GDM1 (cell line): Measurements from ENCODE around the gene ZNF878.
"Not testable (repeated sequence)": the region's sequence is repeated elsewhere in the genome, so short reads cannot be mapped to it uniquely, and the experiment has no call there.

Experiments
- DNase-seq: peaks from one replicate; lab custom pipeline; 2025; lab: John Stamatoyannopoulos, UW

Gene ZNF878

DNA sequence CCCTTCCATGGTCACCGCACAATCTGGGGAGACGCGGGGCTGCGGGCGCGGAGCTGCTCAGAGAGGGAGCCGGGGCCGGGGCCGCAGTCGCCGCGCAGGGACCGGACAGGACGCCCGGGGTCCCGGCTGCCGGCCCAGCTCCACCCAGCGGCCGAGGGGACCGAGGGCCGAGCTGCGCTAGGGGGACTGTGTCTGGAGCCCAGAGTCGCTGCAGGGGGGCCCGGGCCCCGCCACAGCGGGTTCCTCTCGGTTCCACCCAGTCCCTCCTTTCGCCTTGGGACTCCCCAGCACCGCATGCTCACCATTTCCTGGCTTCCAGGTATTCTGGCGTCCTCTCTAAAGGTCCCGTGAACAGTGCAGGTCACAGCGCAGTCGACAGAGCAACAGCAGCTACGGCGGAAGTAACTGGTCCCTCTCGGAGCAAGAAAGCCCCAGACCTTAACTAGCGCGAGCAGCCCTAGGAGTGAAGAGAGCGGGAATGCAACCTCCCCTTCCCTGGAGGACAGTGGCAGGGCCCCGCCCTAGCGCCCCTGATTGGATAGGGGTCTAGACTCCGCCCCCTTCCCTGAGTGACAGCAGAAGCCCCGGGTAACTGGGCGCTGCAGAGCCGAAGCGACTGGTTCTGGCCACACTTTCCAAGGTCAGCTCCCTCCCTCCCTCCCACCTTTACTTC lies at the start of gene ZNF878:
Gene ZNF878 (minus strand): TSS at position 465 of the 673 bp plus-strand sequence. CDS start 160 bp downstream, at position 305.
- DNase-seq, result peak; percentile 82

GRCh38 chr19:12098040-12098439 lies 45.3 kb upstream of the ZNF878 start:
- no peak for DNase-seq

- no peak for DNase-seq
These were observed 42.5 kb upstream of the ZNF878 start for GRCh38 chr19:12095111-12095790.

GRCh38 chr19:12093777-12094176 lies 41.0 kb upstream of the ZNF878 start:
- no peak for DNase-seq

GRCh38 chr19:12092956-12093355 lies 40.2 kb upstream of the ZNF878 start:
- DNase-seq, result no peak

DNA sequence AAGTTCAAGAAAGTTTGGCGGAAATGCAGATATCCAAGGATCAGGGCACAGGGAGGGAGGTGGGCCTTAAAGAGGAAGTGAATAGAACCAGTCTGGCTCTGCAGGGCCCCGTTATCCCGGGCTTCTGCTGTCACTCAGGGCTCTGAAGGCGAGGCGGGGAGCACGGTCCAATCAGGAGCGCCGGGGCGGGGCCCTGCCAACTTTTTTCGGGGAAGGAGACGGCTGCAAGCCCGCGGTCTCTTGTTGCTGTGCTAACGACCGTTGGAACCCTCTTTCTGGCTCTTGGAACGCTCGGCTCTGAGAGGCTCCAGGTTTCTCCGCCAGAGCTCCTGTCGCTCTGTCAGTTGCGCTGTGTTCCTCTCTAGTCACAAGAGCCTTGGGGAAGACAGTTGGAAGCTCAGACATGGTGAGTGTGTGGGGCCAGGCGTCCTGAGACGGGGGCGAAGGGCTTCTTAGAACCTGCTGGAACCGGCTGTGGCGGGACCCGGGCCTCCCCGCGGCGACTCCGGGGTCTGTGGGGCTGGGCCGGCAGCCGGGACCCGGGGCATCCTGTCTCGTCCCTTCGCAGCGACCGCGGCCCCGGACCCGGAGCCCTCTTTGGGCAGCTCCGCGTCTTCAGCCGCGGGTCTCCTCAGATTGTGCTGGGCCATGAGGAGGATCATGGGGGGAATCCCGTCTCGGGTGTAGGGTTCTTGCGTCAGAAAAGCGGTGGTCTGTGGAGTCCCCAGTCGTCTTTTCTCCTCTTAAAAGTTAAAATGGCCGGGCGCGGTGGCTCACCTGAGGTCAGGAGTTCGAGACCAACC lies 39.5 kb upstream of the ZNF878 start:
- peak; percentile 90 for DNase-seq

DNA sequence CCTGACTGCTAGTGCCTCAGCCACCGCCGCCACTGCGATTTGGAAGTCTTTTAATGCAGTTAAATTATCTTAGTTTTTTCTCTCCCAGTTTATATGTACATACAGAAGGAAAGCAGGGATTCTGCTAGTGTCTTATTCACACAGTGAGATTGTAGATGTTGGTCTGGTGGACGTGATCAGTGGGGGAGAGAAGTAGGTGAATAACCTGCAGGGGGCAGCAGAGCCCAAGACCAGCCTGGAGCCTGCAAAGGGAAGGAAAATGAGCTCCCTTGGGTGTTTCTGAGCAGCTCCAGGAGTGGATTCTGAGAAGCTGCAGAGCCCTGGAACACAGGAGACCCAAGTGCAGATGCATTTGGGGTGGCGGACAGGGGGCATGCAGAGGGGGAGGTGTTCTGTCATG lies 38.0 kb upstream of the ZNF878 start:
- DNase-seq, result peak; percentile 69

GRCh38 chr19:12085074-12085818 lies 32.5 kb upstream of the ZNF878 start:
- DNase-seq, result no peak

DNA sequence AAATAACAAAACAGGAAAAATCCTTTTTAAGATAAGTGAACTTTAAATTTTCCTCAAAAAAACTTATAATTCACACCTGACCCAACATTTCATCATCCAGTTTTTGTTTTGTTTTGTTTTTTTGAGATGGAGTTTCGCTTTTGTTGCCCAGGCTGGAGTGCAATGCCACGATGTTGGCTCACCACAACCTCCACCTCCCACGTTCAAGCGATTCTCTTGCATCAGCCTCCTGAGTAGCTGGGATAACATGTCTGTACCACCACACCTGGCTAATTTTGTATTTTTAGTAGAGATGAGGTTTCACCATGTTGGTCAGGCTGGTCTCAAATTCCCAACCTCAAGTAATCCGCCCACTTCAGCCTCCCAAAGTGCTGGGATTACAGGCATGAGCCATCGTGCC lies 30.6 kb upstream of the ZNF878 start:
- not testable (repeated sequence) for DNase-seq

DNA sequence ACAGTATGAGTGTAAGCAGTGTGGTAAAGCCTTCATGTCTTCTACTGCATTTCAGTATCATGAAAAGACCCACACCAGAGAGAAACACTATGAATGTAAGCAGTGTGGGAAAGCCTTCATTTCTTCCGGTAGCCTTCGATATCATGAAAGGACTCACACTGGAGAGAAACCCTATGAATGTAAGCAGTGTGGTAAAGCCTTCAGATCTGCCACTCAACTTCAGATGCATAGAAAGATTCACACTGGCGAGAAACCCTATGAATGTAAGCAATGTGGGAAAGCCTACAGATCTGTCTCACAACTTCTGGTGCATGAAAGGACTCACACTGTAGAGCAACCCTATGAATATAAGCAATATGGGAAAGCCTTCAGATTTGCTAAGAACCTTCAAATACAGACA lies 24.6 kb upstream of the ZNF878 start:
- DNase-seq, result no peak

DNA sequence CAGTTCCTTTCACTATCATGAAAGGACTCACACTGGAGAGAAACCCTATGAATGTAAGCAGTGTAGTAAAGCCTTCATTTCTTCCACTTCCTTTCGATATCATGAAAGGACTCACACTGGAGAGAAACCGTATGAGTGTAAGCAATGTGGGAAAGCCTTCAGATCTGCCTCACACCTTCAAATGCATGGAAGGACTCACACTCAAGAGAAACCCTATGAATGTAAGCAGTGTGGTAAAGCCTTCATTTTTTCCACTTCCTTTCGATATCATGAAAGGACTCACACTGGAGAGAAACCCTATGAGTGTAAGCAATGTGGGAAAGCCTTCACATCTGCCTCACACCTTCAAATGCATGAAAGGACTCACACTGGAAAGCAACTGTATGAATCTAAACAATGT lies 23.6 kb upstream of the ZNF878 start:
- not testable (repeated sequence) for DNase-seq

DNA sequence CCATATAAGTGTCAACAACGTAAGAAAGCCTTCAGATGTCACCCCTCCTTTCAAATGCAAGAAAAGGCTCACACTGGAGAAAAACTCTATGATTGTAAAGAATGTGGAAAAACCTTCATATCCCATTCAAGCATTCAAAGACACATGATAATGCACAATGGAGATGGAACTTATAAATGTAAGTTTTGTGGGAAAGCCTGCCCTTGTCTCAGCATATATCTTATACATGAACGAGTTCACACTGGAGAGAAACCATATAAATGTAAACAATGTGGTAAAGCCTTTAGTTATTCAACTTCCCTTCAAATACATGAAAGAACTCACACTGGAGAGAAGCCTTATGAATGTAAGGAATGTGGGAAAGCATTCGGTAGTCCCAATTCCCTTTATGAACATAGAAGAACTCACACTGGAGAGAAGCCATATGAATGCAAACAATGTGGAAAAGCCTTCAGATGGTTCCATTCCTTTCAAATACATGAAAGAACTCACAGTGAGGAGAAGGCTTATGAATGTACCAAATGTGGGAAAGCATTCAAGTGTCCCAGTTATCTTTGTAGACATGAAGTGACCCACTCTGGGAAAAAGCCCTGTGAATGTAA lies 22.9 kb upstream of the ZNF878 start:
- DNase-seq, result no peak

DNA sequence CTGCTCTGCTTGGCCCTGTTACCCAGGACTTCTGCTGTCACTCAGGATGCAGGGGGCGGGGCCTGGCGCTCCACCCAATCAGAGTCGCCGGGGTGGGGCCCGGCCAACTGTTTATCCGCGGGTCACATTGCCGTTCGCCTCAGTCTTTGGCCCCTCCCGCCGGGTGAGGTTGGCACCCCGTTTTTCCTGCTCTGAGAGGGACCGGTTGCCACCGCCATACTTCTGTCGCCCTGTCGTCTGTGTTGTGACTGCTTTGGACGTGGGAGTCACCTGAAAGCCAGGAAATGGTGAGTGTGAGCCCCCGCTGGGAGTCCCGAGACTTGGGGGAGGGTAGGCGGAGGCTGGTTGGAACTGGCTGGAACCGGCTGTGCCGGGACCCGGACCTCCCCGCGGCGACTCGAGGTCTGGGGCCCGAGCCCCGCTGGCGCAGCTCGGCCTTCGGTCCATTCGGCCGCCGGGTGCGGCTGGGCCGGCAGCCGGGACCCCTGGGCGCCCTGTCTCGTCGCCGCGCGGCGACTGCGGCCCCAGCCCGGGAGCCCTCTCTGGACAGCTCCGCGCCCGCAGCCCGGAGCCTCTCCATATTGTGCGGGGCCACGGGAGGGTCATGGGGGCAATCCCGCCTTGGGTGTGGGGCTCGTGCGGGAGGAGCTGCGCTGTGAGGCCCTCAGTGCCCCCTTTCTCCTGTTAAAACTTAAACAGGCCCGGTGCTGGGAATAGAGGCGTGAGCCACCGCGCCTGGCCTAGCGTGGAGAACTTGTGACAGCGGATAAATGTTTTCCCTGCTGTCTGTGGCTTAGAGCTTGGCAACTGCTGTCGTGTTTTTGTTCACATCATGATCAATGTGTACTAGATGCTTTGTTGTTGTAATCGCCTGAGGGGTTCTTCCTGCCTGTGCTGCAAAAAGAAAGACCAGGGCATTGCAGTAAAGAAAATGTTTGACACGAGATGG lies 12.1 kb upstream of the ZNF878 start, which contains the start of gene ZNF844:
Gene ZNF844 (plus strand): TSS at position 142 of the 949 bp plus-strand sequence. CDS start 143 bp downstream, at position 285.
- peak; percentile 77 for DNase-seq

- DNase-seq, result no peak
These were observed 3.0 kb upstream of the ZNF878 start for GRCh38 chr19:12055784-12056183.

GRCh38 chr19:12052091-12052496 lies 667 bp downstream of the ZNF878 start:
- no peak for DNase-seq

DNA sequence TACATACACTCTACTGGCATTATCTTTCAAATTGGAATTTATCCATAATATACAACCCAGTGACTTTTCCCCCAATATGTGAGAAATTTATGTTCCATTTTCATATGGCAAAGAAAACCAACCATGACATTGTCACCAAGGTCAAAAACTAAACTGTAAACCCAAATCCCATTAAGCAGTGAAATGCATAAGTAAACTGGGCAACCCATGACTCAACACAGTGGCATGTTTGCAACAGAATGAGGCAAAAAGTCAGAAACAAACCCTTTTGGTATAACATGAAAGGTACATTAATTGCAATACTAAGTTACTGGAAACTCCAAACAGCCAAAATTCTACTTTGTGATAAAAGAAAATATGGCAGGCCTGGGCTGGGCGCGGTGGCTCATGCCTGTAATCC lies 4.9 kb downstream of the ZNF878 start:
- no peak for DNase-seq

GRCh38 chr19:12043752-12044422 lies 8.9 kb downstream of the ZNF878 start:
- DNase-seq, result no peak

- no peak for DNase-seq
These were observed 9.9 kb downstream of the ZNF878 start for GRCh38 chr19:12042893-12043292.

GRCh38 chr19:12035220-12036172 lies 17.3 kb downstream of the ZNF878 start, which contains the start of gene ZNF433:
Gene ZNF433 (minus strand): TSS chr19:12035679. CDS start chr19:12035539, 140 bp downstream.
- DNase-seq, result peak; percentile 72
